GM13976 (cell line): ENCODE measurements around the gene CD72.
"Not testable (repeated sequence)": the region's sequence is repeated elsewhere in the genome, so short reads cannot be mapped to it uniquely, and the experiment has no call there.

Source experiments
- DNase-seq: peaks from one replicate; pipeline ENCODE4 v3.0.0; 2012; ENCODE audit warnings: low spot score
- CTCF ChIP-seq: IDR thresholded peaks from 2 replicates; pipeline ENCODE4 v1.5.1; 2012; ENCODE audit warnings: borderline replicate concordance, mild to moderate bottlenecking; ENCODE audit not compliant: insufficient read depth; ENCODE audit errors: extremely low read depth, missing control alignments, control extremely low read depth
- in situ Hi-C: fragments of 300-500 bp; cut with MboI; formaldehyde crosslinking; loops from one replicate; pipeline ENCODE4 v1.12.0; 2022; ENCODE audit warnings: low sequenced_read_pairs, mixed read lengths, inconsistent platforms; ENCODE audit not compliant: unreplicated experiment

CD72 gene

GRCh38 chr9:35650341-35651158 lies 32.3 kb upstream of the CD72 start, which contains the start of gene SIT1:
Gene SIT1 (minus strand): TSS chr9:35650931. CDS start chr9:35650853, 78 bp downstream.
- peak; percentile 72 for DNase-seq
- TF ChIP-seq CTCF: no peak
- in situ Hi-C loops: no loop called here

GRCh38 chr9:35649431-35650340 lies 31.5 kb upstream of the CD72 start:
- DNase-seq: peak; percentile 67
- in situ Hi-C loops: no loop called here
- TF ChIP-seq CTCF: no peak

GRCh38 chr9:35646533-35647265 lies 28.5 kb upstream of the CD72 start:
- in situ Hi-C loops: no loop called here

GRCh38 chr9:35646153-35646532 lies 27.9 kb upstream of the CD72 start:
- in situ Hi-C loops: no loop called here
- no peak for DNase-seq
- no peak for TF ChIP-seq CTCF

More at GRCh38 chr9:35646533-35647265, 28.5 kb upstream of the CD72 start:
- peak; percentile 96 for DNase-seq
- TF ChIP-seq CTCF: peak; percentile 99

- DNase-seq, in situ Hi-C loops: not testable (repeated sequence)
These were observed 27.5 kb upstream of the CD72 start for GRCh38 chr9:35645736-35646135.

GRCh38 chr9:35643046-35643445 lies 24.8 kb upstream of the CD72 start:
- no peak for TF ChIP-seq CTCF
- in situ Hi-C loops: no loop called here
- DNase-seq: no peak

- in situ Hi-C loops, DNase-seq: not testable (repeated sequence)
These were observed 23.3 kb upstream of the CD72 start for GRCh38 chr9:35641478-35641877.

GRCh38 chr9:35640431-35640830 lies 22.2 kb upstream of the CD72 start:
- in situ Hi-C loops: not testable (repeated sequence)

More at GRCh38 chr9:35640431-35640830, 22.2 kb upstream of the CD72 start:
- DNase-seq: not testable (repeated sequence)
